H1 (cell line): ENCODE data around the gene CASK. TPM values are rescaled to one million over a fixed set of nuclear protein-coding genes. Genes with fewer than 3 reads are reported as not detected.

Experiments used
- CTCF ChIA-PET: fragments of 300-600 bp; sonication (Branson Sonifier 250); formaldehyde crosslinking; loops from one replicate; lab custom pipeline; 2021; ENCODE audit not compliant: partially characterized antibody; lab: Charles Lee
- POLR2A ChIA-PET: fragments of 300-600 bp; sonication (Branson Sonifier 250); formaldehyde crosslinking; loops from one replicate; lab custom pipeline; 2021; ENCODE audit warnings: inconsistent platforms; ENCODE audit not compliant: partially characterized antibody; lab: Charles Lee
- DNase-seq, 2 experiments: peaks; one replicate each; pipeline versions ENCODE4 v3.0.0 to v3.0.0-alpha.2; 2010 to 2022; ENCODE audit warnings: low spot score in 2 of 2, low read depth in 1 of 2, mixed read lengths in 1 of 2
- FAIRE-seq: peaks from 2 replicates; lab custom pipeline; 2011; peaks lifted over from hg19 to GRCh38; lab: Jason Lieb, UNC
- H2AFZ ChIP-seq: 2 replicates; pipeline ENCODE4 v1.8.1; 2012; ENCODE audit warnings: low read length, inconsistent platforms
- H2AK5ac ChIP-seq: 2 replicates; pipeline ENCODE4 v1.6.1; 2013; ENCODE audit warnings: low read depth, low read length
- H2BK120ac ChIP-seq: replicated peaks from 2 replicates; pipeline ENCODE3; 2013; ENCODE audit warnings: low read depth, low read length, inconsistent platforms
- H2BK12ac ChIP-seq: 2 replicates; pipeline ENCODE4 v1.6.1; 2013; ENCODE audit warnings: low read depth, low read length
- H2BK15ac ChIP-seq: 2 replicates; pipeline ENCODE4 v1.6.1; 2013; ENCODE audit warnings: low read length
- H2BK20ac ChIP-seq: 2 replicates; pipeline ENCODE4 v1.6.1; 2013; ENCODE audit warnings: low read length
- H2BK5ac ChIP-seq: 2 replicates; pipeline ENCODE4 v1.6.1; 2013; ENCODE audit warnings: low read depth, low read length
- H3K14ac ChIP-seq: 2 replicates; pipeline ENCODE4 v1.6.1; 2013; ENCODE audit warnings: inconsistent platforms; ENCODE audit not compliant: insufficient read length
- H3K18ac ChIP-seq: 2 replicates; pipeline ENCODE4 v1.6.1; 2013; ENCODE audit warnings: low read length; ENCODE audit errors: extremely low read depth
- H3K23ac ChIP-seq: 2 replicates; pipeline ENCODE4 v1.6.1; 2013; ENCODE audit warnings: inconsistent platforms; ENCODE audit not compliant: insufficient read length
- H3K23me2 ChIP-seq: 2 replicates; pipeline ENCODE4 v1.6.1; 2013; ENCODE audit warnings: low read depth, low read length
- H3K27ac ChIP-seq: 2 replicates; pipeline ENCODE4 v1.6.1; 2011; ENCODE audit warnings: low read depth, low read length, inconsistent platforms
- H3K27me3 ChIP-seq, 4 experiments: replicated peaks in 1 of 4; 1 replicate in 1 of 4; 2 replicates in 3 of 4; pipeline versions ENCODE4 v1.6.1 to v1.8.1; 2011 to 2013; ENCODE audit warnings: low read length in 3 of 4, mild to moderate bottlenecking in 3 of 4, inconsistent platforms in 2 of 4, mixed read lengths in 2 of 4, moderate library complexity in 1 of 4; ENCODE audit not compliant: control insufficient read depth in 3 of 4, insufficient read depth in 3 of 4; ENCODE audit errors: extremely low read depth in 1 of 4
- H3K36me3 ChIP-seq, 4 experiments: 2 replicates each; pipeline versions ENCODE4 v1.6.1 to v1.8.1; 2011 to 2013; ENCODE audit warnings: mild to moderate bottlenecking in 4 of 4, low read length in 3 of 4, moderate library complexity in 2 of 4, control low read depth in 1 of 4, inconsistent platforms in 1 of 4; ENCODE audit not compliant: insufficient read depth in 4 of 4, control insufficient read depth in 2 of 4
- H3K4ac ChIP-seq: replicated peaks from 2 replicates; pipeline ENCODE3; 2013; ENCODE audit warnings: low read length, low read depth, mixed read lengths, inconsistent platforms; ENCODE audit not compliant: insufficient read length
- H3K4me1 ChIP-seq, 4 experiments: replicated peaks in 1 of 4; 1 replicate in 1 of 4; 2 replicates in 3 of 4; pipeline versions ENCODE4 v1.6.1 to v1.8.1; 2011 to 2013; ENCODE audit warnings: low read length in 3 of 4, inconsistent platforms in 2 of 4, mixed read lengths in 1 of 4; ENCODE audit not compliant: insufficient read depth in 4 of 4, control insufficient read depth in 3 of 4
- H3K4me2 ChIP-seq, 2 experiments: 2 replicates each; pipeline versions ENCODE4 v1.6.1 to v1.8.1; 2011 to 2013; ENCODE audit warnings: low read depth in 2 of 2, low read length in 2 of 2, control low read depth in 1 of 2, inconsistent platforms in 1 of 2, mild to moderate bottlenecking in 1 of 2; ENCODE audit not compliant: insufficient read depth in 1 of 2
- H3K4me3 ChIP-seq, 4 experiments: fragments of 200-600, 300-600 bp in 1 of 4; sonication (generic), shearing (Covaris generic), sonication (Bioruptor Twin) in 1 of 4; 2 replicates each; pipeline versions ENCODE4 v1.5.1 to v1.8.1; 2011 to 2016; ENCODE audit warnings: low read length in 4 of 4, low read depth in 3 of 4, control low read depth in 2 of 4, inconsistent platforms in 2 of 4, mild to moderate bottlenecking in 2 of 4, mixed read lengths in 1 of 4, moderate library complexity in 1 of 4; ENCODE audit not compliant: insufficient read depth in 2 of 4; ENCODE audit errors: extremely low read depth in 1 of 4
- H3K56ac ChIP-seq: replicated peaks from 2 replicates; pipeline ENCODE3; 2013; ENCODE audit warnings: low read depth, mild to moderate bottlenecking, mixed read lengths, low read length, inconsistent platforms; ENCODE audit not compliant: insufficient read length
- H3K79me1 ChIP-seq: 2 replicates; pipeline ENCODE4 v1.6.1; 2013; ENCODE audit warnings: low read depth, low read length, control low read depth
- H3K79me2 ChIP-seq, 2 experiments: 2 replicates each; pipeline versions ENCODE4 v1.6.1 to v1.8.1; 2012 to 2013; ENCODE audit warnings: low read length in 2 of 2, mild to moderate bottlenecking in 2 of 2, inconsistent platforms in 1 of 2; ENCODE audit not compliant: insufficient read depth in 2 of 2, control insufficient read depth in 1 of 2
- H3K9ac ChIP-seq, 4 experiments: replicated peaks in 1 of 4; 1 replicate in 1 of 4; 2 replicates in 3 of 4; pipeline versions ENCODE4 v1.6.1 to v1.8.1; 2011 to 2013; ENCODE audit warnings: low read depth in 3 of 4, low read length in 3 of 4, control low read depth in 2 of 4, mild to moderate bottlenecking in 2 of 4, moderate library complexity in 2 of 4, inconsistent platforms in 1 of 4; ENCODE audit errors: extremely low read depth in 1 of 4
- H3K9me3 ChIP-seq, 2 experiments: 2 replicates each; pipeline versions ENCODE4 v1.6.1 to v1.8.1; 2012 to 2013; ENCODE audit warnings: mild to moderate bottlenecking in 2 of 2, moderate library complexity in 2 of 2, control low read depth in 1 of 2, inconsistent platforms in 1 of 2, low read depth in 1 of 2, low read length in 1 of 2, mixed read lengths in 1 of 2; ENCODE audit not compliant: insufficient read depth in 2 of 2
- H4K20me1 ChIP-seq, 2 experiments: replicated peaks in 1 of 2; 2 replicates each; pipeline versions ENCODE3 to v1.8.1; 2011 to 2013; ENCODE audit warnings: inconsistent platforms in 2 of 2, low read length in 2 of 2, mild to moderate bottlenecking in 1 of 2; ENCODE audit not compliant: insufficient read depth in 2 of 2, control insufficient read depth in 1 of 2
- H4K5ac ChIP-seq: 2 replicates; pipeline ENCODE4 v1.6.1; 2013; ENCODE audit warnings: low read length, low read depth, mixed read lengths, inconsistent platforms; ENCODE audit not compliant: insufficient read length
- H4K8ac ChIP-seq: 2 replicates; pipeline ENCODE4 v1.8.0; 2013; ENCODE audit warnings: mild to moderate bottlenecking, moderate library complexity, low read length, inconsistent platforms; ENCODE audit not compliant: insufficient read depth; ENCODE audit errors: extremely low read depth
- H4K91ac ChIP-seq: replicated peaks from 2 replicates; pipeline ENCODE3; 2013; ENCODE audit warnings: low read length, mixed read lengths, inconsistent platforms; ENCODE audit not compliant: insufficient read length
- E2F6 ChIP-seq: IDR thresholded peaks from 2 replicates; pipeline ENCODE4 v1.6.1; 2012; ENCODE audit warnings: inconsistent platforms
- KDM5A ChIP-seq: fragments of 200-600 bp; IDR thresholded peaks from 2 replicates; pipeline ENCODE4 v1.7.1; 2012; ENCODE audit warnings: mild to moderate bottlenecking, low read length, inconsistent platforms, mixed read lengths
- MAX ChIP-seq: IDR thresholded peaks from 2 replicates; pipeline ENCODE4 v1.6.1; 2012; ENCODE audit warnings: inconsistent platforms
- SIRT6 ChIP-seq: IDR thresholded peaks from one replicate; pipeline ENCODE4 v1.7.1; 2012; ENCODE audit warnings: low read length, inconsistent platforms
- WGBS, 2 experiments: shearing (Covaris generic) in 1 of 2; methylation state at CpG; one replicate each; pipeline versions ENCODE4 v1.1.6 to v1.1.7; 2013 to 2015; ENCODE audit warnings: low lambda C conversion rate in 2 of 2, mixed read lengths in 2 of 2, inconsistent platforms in 1 of 2, low coverage in 1 of 2, missing lambda C conversion rate in 1 of 2; ENCODE audit not compliant: insufficient replicate concordance in 2 of 2, insufficient coverage in 1 of 2, insufficient read length in 1 of 2; ENCODE audit errors: extremely low coverage in 1 of 2, missing lambda C conversion rate in 1 of 2; 5-methylcytosine and 5-hydroxymethylcytosine counted together
- polyA plus RNA-seq, 7 experiments: library from polyadenylated mRNA; depleted of rRNA in 3 of 7; stranded (reverse) in 5 of 7; unstranded in 2 of 7; fragments of >200 nt in 5 of 7; fragments of 200-250 nt in 2 of 7; gene quantifications; 1 replicate in 5 of 7; 2 replicates in 1 of 7; 4 replicates in 1 of 7; pipeline versions ENCODE4 v1.2.1 to v1.2.3, GENCODE V29; 2011 to 2013; ENCODE audit warnings: missing spikeins in 2 of 7, mixed read lengths in 2 of 7
- total RNA-seq: library from RNA; stranded (reverse); fragmentation: NEBNext Ultra II Directional; extraction: Animal tissue kit (Norgen Biotek cat#: 25700); gene quantifications from 2 replicates; pipeline ENCODE4 v1.2.1, GENCODE V29; 2021

CASK gene
- total and polyA plus RNA-seq, 2 of the 8 experiments (the other 6 are each of a cell fraction or from before 2014, with no cell fraction given), result 21.6 to 55.1 TPM

GRCh38 chrX:41474726-41475100, 448.6 kb downstream of the CASK start:
- Histone ChIP-seq H3K27ac (peak overlapping the region; percentile 95), H3K4me2 (peak overlapping the region; percentile 52 to 67)
- CTCF ChIA-PET, result no interaction called here

More at GRCh38 chrX:41474726-41475100, 448.6 kb downstream of the CASK start:
- Histone ChIP-seq H2BK120ac (peak overlapping the region; percentile 98), H2BK20ac (peak overlapping the region; percentile 48; the same call in 1 of the 2 replicates), H3K36me3 (no peaks in the 10 kb centered on the region), H3K23ac (no peak overlapping the region), H2BK12ac (peak overlapping the region; percentile 98), H3K9me3 (no peaks in the 10 kb centered on the region), H3K4me3 (0 out of 8 replicates have a peak overlapping the region, but pooled peaks of 1 of the 4 experiments have one; percentile 25), H3K18ac (peak overlapping the region; percentile 97), H3K4ac (peak overlapping the region; percentile 99), H2AK5ac (no peak overlapping the region), H2BK15ac (peak overlapping the region; percentile 72; the same call in 1 of the 2 replicates), H3K14ac (no peak overlapping the region), H3K79me2 (no peaks in the 10 kb centered on the region), H4K91ac (peak overlapping the region; percentile 100), H4K20me1 (no peaks in the 10 kb centered on the region), H2AFZ (no peak overlapping the region), H2BK5ac (peak overlapping the region; percentile 98), H3K56ac (peak overlapping the region; percentile 71), H3K23me2 (peaks cover 2% of the 10 kb centered on the region; the same call in 1 of the 2 replicates), H3K4me1 (peaks cover 7 to 23% (median 16%) of the 10 kb centered on the region in 4 experiments), H4K8ac (peak overlapping the region; percentile 93), H4K5ac (peak overlapping the region; percentile 82), H3K27me3 (no peaks in the 10 kb centered on the region), H3K9ac (peak overlapping the region in 2 of 4 experiments; percentile 38 to 73; a peak in 4 of 7 replicates), H3K79me1 (no peaks in the 10 kb centered on the region)
- FAIRE-seq (no peak), DNase-seq (no peak)
- POLR2A ChIA-PET, result interaction anchor here (1.2 to 1.4 kb wide), 3 partner anchors 9 to 141 kb away, joined by 3 to 4 read pairs (median 3); no protein-coding TSS in a partner anchor
- 20% methylated on average over 5 of the region's 16 CpGs; no CpG with 5 or more reads in 1 of the 2 experiments for WGBS, 2 experiments
- TF ChIP-seq E2F6, result peak; percentile 91
- no peak for TF ChIP-seq KDM5A
- TF ChIP-seq SIRT6, result no peak
- peak; percentile 93 for TF ChIP-seq MAX
